Stimulated activated naive CD4-positive, alpha-beta T cell treated with Interleukin-2 at 50 U/mL for 16 hours (primary cell): ENCODE results near the gene UBL7.
"Not testable (repeated sequence)": the region's sequence is repeated elsewhere in the genome, so short reads cannot be mapped to it uniquely, and the experiment has no call there.

ENCODE experiments used
- DNase-seq: peaks from one replicate; lab custom pipeline; 2025; lab: John Stamatoyannopoulos, UW

Gene UBL7

GRCh38 chr15:74460871-74461846 is at the start of gene UBL7:
UBL7 (minus strand) TSS chr15:74461160; CDS start chr15:74458867, 2,293 bp downstream.
- peak; percentile 98 for DNase-seq

GRCh38 chr15:74506515-74506840 is 45.5 kb upstream of the UBL7 start:
- DNase-seq: no peak

- no peak for DNase-seq
These were observed 45.0 kb upstream of the UBL7 start for GRCh38 chr15:74505837-74506514.

- no peak for DNase-seq
These were observed 43.9 kb upstream of the UBL7 start for GRCh38 chr15:74504836-74505235.

GRCh38 chr15:74504418-74504817 is 43.5 kb upstream of the UBL7 start:
- DNase-seq: no peak

- DNase-seq: no peak
These were observed 41.3 kb upstream of the UBL7 start for GRCh38 chr15:74502301-74502700.

GRCh38 chr15:74500401-74500800 is 39.4 kb upstream of the UBL7 start:
- DNase-seq: no peak

GRCh38 chr15:74499366-74499765 is 38.4 kb upstream of the UBL7 start:
- no peak for DNase-seq

GRCh38 chr15:74497584-74497983 is 36.6 kb upstream of the UBL7 start:
- DNase-seq: no peak

- DNase-seq: no peak
These were observed 35.7 kb upstream of the UBL7 start for GRCh38 chr15:74496648-74497047.

GRCh38 chr15:74490339-74490689 is 29.4 kb upstream of the UBL7 start:
- DNase-seq: no peak

- DNase-seq: peak; percentile 68
These were observed 28.8 kb upstream of the UBL7 start for GRCh38 chr15:74489518-74490338.

- DNase-seq: no peak
These were observed 27.8 kb upstream of the UBL7 start for GRCh38 chr15:74488776-74489175.

- DNase-seq: no peak
These were observed 21.7 kb upstream of the UBL7 start for GRCh38 chr15:74482661-74483060.

GRCh38 chr15:74480364-74480763 is 19.4 kb upstream of the UBL7 start:
- not testable (repeated sequence) for DNase-seq

- not testable (repeated sequence) for DNase-seq
These were observed 10.7 kb upstream of the UBL7 start for GRCh38 chr15:74471621-74472020.

GRCh38 chr15:74470631-74471395 is 9.9 kb upstream of the UBL7 start:
- no peak for DNase-seq

GRCh38 chr15:74468341-74469032 is 7.5 kb upstream of the UBL7 start:
- DNase-seq: no peak

- no peak for DNase-seq
These were observed 5.6 kb upstream of the UBL7 start for GRCh38 chr15:74466570-74466969.

GRCh38 chr15:74464897-74465296 is 3.9 kb upstream of the UBL7 start:
- DNase-seq: no peak

- no peak for DNase-seq
These were observed 3.3 kb upstream of the UBL7 start for GRCh38 chr15:74464216-74464615.
